Caco-2 (cell line): Measurements from ENCODE around the gene KRTAP2-3. TPM values are rescaled to one million over a fixed set of nuclear protein-coding genes. Genes with fewer than 3 reads are reported as not detected.
"Not testable (repeated sequence)": the region's sequence is repeated elsewhere in the genome, so short reads cannot be mapped to it uniquely, and the experiment has no call there.

Experiments used
- BruUV-seq: library from RNA; stranded (reverse); fragments of 400-500 nt; replicated peaks from 2 replicates; lab custom pipeline; 2021; lab: Mats Ljungman, UMichigan
- CTCF ChIA-PET: fragments of 300-600 bp; sonication (Branson Sonifier 250); formaldehyde crosslinking; loops from one replicate; lab custom pipeline; 2022; ENCODE audit warnings: antibody characterized with exemption; lab: Charles Lee
- POLR2A ChIA-PET: fragments of 300-600 bp; sonication (Branson Sonifier 250); formaldehyde crosslinking; loops from one replicate; lab custom pipeline; 2022; ENCODE audit warnings: antibody characterized with exemption; lab: Charles Lee
- DNase-seq, 2 experiments: peaks; one replicate each; pipeline versions ENCODE4 v3.0.0 to v3.0.0-alpha.2; 2020 to 2022
- H3K27me3 ChIP-seq: replicated peaks from 2 replicates; pipeline ENCODE4 v1.6.0; 2011; ENCODE audit warnings: low read length; ENCODE audit not compliant: control insufficient read depth, insufficient read depth
- H3K36me3 ChIP-seq: 2 replicates; pipeline ENCODE4 v1.5.1; 2011; ENCODE audit warnings: low read length; ENCODE audit not compliant: control insufficient read depth, insufficient read depth
- H3K4me1 ChIP-seq: fragments of 250-450 bp; sonication (Bioruptor Pico); 2 replicates; pipeline ENCODE4 v1.5.1; 2020; ENCODE audit warnings: mild to moderate bottlenecking
- H3K4me3 ChIP-seq: 2 replicates; pipeline ENCODE4 v1.5.1; 2011; ENCODE audit warnings: low read depth, mild to moderate bottlenecking, control low read depth, low read length
- H3K9me3 ChIP-seq: fragments of 250-450 bp; sonication (Bioruptor Pico); 2 replicates; pipeline ENCODE4 v1.5.1; 2020; ENCODE audit warnings: mild to moderate bottlenecking, moderate library complexity
- H3K27ac Mint-ChIP-seq: one replicate; pipeline ENCODE4 v1.8.0; 2022; ENCODE audit warnings: mixed read lengths; ENCODE audit not compliant: unreplicated experiment
- H3K27me3 Mint-ChIP-seq: one replicate; pipeline ENCODE4 v1.8.0; 2022; ENCODE audit warnings: mixed read lengths; ENCODE audit not compliant: insufficient read depth, unreplicated experiment
- H3K36me3 Mint-ChIP-seq: one replicate; pipeline ENCODE4 v1.8.0; 2022; ENCODE audit warnings: mild to moderate bottlenecking, mixed read lengths; ENCODE audit not compliant: insufficient read depth, unreplicated experiment
- H3K4me1 Mint-ChIP-seq: one replicate; pipeline ENCODE4 v1.8.0; 2022; ENCODE audit warnings: low read depth, mixed read lengths; ENCODE audit not compliant: unreplicated experiment
- H3K4me3 Mint-ChIP-seq: one replicate; pipeline ENCODE4 v1.8.0; 2022; ENCODE audit warnings: mild to moderate bottlenecking, moderate library complexity, mixed read lengths; ENCODE audit not compliant: unreplicated experiment
- H3K9me3 Mint-ChIP-seq: one replicate; pipeline ENCODE4 v1.8.0; 2022; ENCODE audit warnings: mixed read lengths; ENCODE audit not compliant: unreplicated experiment
- intact Hi-C: fragments of 100-400 bp; cut with micrococcal nuclease; formaldehyde crosslinking; loops from one replicate; pipeline ENCODE4 v1.10.0; 2022; ENCODE audit not compliant: unreplicated experiment
- total RNA-seq: library from RNA; stranded (reverse); gene quantifications from 2 replicates; pipeline ENCODE4 v1.2.3, GENCODE V29; 2022
- TF ChIP-seq, protein P1 (sequence below), 2 experiments: fragments of 200-600 bp in 1 of 2; IDR thresholded peaks; 1 replicate in 1 of 2; 2 replicates in 1 of 2; pipeline versions ENCODE4 v1.5.1 to v1.8.0; 2011 to 2022; ENCODE audit warnings: antibody characterized with exemption in 1 of 2, control low read depth in 1 of 2, inconsistent platforms in 1 of 2, low read depth in 1 of 2, low read length in 1 of 2, mild to moderate bottlenecking in 1 of 2, moderate library complexity in 1 of 2; ENCODE audit not compliant: insufficient read depth in 1 of 2, severe bottlenecking in 1 of 2, unreplicated experiment in 1 of 2

Gene KRTAP2-3
- total RNA-seq, 1 experiment from 2014 or later, result 4.9 TPM

DNA sequence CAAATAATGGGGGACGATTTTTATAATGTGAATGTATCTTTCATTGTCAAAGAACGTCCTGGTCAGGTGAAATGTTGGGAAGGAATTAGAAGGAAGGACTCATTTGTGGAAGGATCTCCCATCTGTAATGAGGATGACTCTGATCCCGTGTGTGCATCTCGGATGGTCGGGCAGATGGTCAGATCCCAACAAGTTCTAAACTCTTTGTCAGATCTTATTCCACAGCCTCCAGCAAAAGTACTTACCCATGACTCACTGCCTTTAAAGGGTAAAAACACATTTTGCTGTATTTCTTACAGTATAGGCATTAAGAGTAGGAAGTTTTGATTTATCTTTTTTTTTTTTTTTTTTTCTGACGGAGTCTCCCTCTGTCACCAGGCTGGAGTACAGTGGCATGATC, 38.6 kb upstream of the KRTAP2-3 start:
- TF ChIP-seq, protein P1, sequence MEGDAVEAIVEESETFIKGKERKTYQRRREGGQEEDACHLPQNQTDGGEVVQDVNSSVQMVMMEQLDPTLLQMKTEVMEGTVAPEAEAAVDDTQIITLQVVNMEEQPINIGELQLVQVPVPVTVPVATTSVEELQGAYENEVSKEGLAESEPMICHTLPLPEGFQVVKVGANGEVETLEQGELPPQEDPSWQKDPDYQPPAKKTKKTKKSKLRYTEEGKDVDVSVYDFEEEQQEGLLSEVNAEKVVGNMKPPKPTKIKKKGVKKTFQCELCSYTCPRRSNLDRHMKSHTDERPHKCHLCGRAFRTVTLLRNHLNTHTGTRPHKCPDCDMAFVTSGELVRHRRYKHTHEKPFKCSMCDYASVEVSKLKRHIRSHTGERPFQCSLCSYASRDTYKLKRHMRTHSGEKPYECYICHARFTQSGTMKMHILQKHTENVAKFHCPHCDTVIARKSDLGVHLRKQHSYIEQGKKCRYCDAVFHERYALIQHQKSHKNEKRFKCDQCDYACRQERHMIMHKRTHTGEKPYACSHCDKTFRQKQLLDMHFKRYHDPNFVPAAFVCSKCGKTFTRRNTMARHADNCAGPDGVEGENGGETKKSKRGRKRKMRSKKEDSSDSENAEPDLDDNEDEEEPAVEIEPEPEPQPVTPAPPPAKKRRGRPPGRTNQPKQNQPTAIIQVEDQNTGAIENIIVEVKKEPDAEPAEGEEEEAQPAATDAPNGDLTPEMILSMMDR (IDR thresholded peaks at IDR 0.05; ENCODE audit: insufficient read depth in 1 of 2, low read depth in 1 of 2, low read length in 1 of 2, severe bottlenecking in 1 of 2, unreplicated experiment in 1 of 2), result no peak
- Mint-ChIP-seq H3K4me3 (no peak overlapping the region), H3K27me3 (no peaks in the 10 kb centered on the region), H3K9me3 (no peaks in the 10 kb centered on the region), H3K36me3 (no peaks in the 10 kb centered on the region), H3K4me1 (peaks cover 22% of the 10 kb centered on the region), H3K27ac (no peak overlapping the region)
- no TSS peak for BruUV-seq
- H3K27me3 ChIP-seq, result no peaks in the 10 kb centered on the region
- H3K4me3 ChIP-seq, result no peak overlapping the region
- intact Hi-C loops, result no loop called here
- H3K4me1 ChIP-seq, result peaks cover 10% of the 10 kb centered on the region; the same call in 1 of the 2 replicates
- ChIA-PET POLR2A (no interaction called here), CTCF (no interaction called here)
- H3K36me3 ChIP-seq, result no peaks in the 10 kb centered on the region
- no peaks in the 10 kb centered on the region for H3K9me3 ChIP-seq
- DNase-seq, result no peak

DNA sequence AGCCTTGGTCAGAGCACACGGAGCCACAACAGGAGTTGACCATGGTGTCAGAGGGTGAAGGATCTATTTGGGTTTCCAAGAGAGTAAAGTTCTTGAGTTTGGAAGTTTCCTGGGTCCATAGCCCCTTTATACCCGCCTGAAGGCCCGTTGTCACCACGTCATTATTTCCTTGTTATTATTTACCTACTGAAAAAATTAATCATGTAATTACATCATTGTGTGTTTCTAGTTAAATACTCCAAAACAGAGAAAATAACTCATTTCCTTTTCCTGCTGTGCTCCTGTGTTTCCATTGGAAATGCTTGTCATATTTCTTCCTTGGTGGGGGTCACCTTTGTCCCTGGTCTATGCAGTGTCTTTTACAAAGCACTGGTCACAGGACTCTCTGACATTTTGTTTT, 38.1 kb upstream of the KRTAP2-3 start, which contains the start of gene KRTAP4-8:
KRTAP4-8 (minus strand) TSS at position 101 of the 400 bp plus-strand sequence; CDS start at position 43, 58 bp downstream.
- no peak within 1 kb of the TSS for H3K4me3 Mint-ChIP-seq
- Histone ChIP-seq H3K4me1 (peaks cover 10% of the 10 kb centered on the region; the same call in 1 of the 2 replicates), H3K27me3 (no peaks in the 10 kb centered on the region), H3K9me3 (no peaks in the 10 kb centered on the region), H3K4me3 (no peak within 1 kb of the TSS), H3K36me3 (no peaks in the 10 kb centered on the region)
- POLR2A ChIA-PET, result interaction anchor here (0.6 kb wide), 1 partner anchor 196 kb away, joined by 3 read pairs; no protein-coding TSS in a partner anchor
- H3K9me3 Mint-ChIP-seq, result no peaks in the 10 kb centered on the region
- no TSS peak for BruUV-seq
- intact Hi-C loops, result no loop called here
- H3K27me3 Mint-ChIP-seq, result no peaks in the 10 kb centered on the region
- H3K36me3 Mint-ChIP-seq, result no peaks in the 10 kb centered on the region
- TF ChIP-seq, protein P1 (IDR thresholded peaks at IDR 0.05; ENCODE audit: insufficient read depth in 1 of 2, low read depth in 1 of 2, low read length in 1 of 2, severe bottlenecking in 1 of 2, unreplicated experiment in 1 of 2), result no peak
- CTCF ChIA-PET, result no interaction called here
- H3K27ac Mint-ChIP-seq, result peak within 1 kb of the TSS; percentile 52
- no peak for DNase-seq
- H3K4me1 Mint-ChIP-seq, result peaks cover 22% of the 10 kb centered on the region

DNA sequence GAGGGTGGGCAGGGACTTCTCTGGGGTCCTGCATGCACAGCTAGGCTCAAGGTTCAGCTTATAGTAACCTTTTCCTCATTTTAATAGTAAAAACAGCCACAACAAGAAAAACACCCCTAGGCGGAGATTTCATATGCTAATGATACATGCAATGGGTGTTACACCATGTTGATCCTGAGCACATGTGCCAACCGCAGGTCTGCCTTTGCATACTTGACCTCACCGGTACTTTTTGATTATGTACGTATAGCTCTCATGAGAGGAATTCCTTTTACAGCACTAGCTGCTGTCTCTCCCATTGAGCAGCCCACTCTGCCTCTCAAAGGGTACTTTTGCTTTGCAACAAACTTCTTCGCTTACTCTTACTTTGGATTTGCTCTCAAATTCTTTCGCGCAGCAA, 36.1 kb upstream of the KRTAP2-3 start:
- H3K36me3 ChIP-seq, result no peaks in the 10 kb centered on the region
- Mint-ChIP-seq H3K4me1 (peaks cover 22% of the 10 kb centered on the region), H3K27me3 (no peaks in the 10 kb centered on the region), H3K27ac (no peak overlapping the region), H3K9me3 (no peaks in the 10 kb centered on the region), H3K4me3 (no peak overlapping the region), H3K36me3 (no peaks in the 10 kb centered on the region)
- CTCF ChIA-PET, result no interaction called here
- TF ChIP-seq, protein P1 (IDR thresholded peaks at IDR 0.05; ENCODE audit: insufficient read depth in 1 of 2, low read depth in 1 of 2, low read length in 1 of 2, severe bottlenecking in 1 of 2, unreplicated experiment in 1 of 2), result no peak
- H3K27me3 ChIP-seq, result no peaks in the 10 kb centered on the region
- BruUV-seq, result no TSS peak
- peaks cover 4% of the 10 kb centered on the region; the same call in 1 of the 2 replicates for H3K9me3 ChIP-seq
- POLR2A ChIA-PET, result no interaction called here
- intact Hi-C loops, result no loop called here
- H3K4me3 ChIP-seq, result no peak overlapping the region
- no peak for DNase-seq
- H3K4me1 ChIP-seq, result peaks cover 10% of the 10 kb centered on the region; the same call in 1 of the 2 replicates

DNA sequence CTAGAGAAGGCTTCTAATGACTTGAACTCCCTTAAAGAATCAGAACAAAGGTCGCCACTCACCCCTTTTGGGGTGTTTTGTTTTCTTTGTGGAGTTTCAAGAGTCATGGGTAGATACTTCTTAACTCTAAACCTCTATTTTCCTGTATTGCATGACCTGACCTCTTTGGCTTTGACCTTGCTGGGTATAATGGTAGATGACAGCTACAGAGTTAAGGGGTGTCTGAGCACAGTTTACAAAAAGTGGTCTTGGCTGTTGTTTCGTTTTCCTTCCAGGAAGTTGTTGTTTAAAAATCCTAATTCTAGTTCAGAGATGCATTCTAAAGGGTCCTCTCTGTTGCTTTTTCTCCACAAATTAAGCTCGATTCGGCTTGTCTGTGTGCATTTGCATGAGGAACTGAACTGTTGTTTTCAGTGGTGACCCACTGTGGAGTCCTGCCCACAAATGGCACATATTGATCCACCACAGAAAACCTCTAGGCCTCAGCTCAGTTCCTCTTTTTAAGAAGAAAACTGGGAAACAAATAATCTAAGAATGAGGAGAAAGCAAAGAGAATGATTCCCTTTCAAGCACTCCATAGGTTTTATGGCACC, 28.9 kb upstream of the KRTAP2-3 start:
- H3K36me3 Mint-ChIP-seq, H3K27me3 ChIP-seq, H3K4me3 Mint-ChIP-seq, H3K27ac Mint-ChIP-seq, CTCF ChIA-PET, BruUV-seq, H3K4me3 ChIP-seq, intact Hi-C loops, H3K4me1 ChIP-seq, H3K9me3 Mint-ChIP-seq, H3K36me3 ChIP-seq, DNase-seq, H3K27me3 Mint-ChIP-seq, H3K9me3 ChIP-seq, POLR2A ChIA-PET, H3K4me1 Mint-ChIP-seq: not testable (repeated sequence)
